Nephron progenitor cell (in vitro differentiated cells): ENCODE data around the gene DLG5.
"Not testable (repeated sequence)": the region's sequence is repeated elsewhere in the genome, so short reads cannot be mapped to it uniquely, and the experiment has no call there.

Experiments
- DNase-seq: peaks from one replicate; pipeline ENCODE4 v3.0.0; 2021
- H3K27ac Mint-ChIP-seq: 2 replicates; pipeline ENCODE4 v1.8.0; 2021; ENCODE audit warnings: mild to moderate bottlenecking, moderate library complexity, mixed read lengths
- H3K27me3 Mint-ChIP-seq: 2 replicates; pipeline ENCODE4 v1.8.0; 2021; ENCODE audit warnings: mild to moderate bottlenecking, low read depth, mixed read lengths; ENCODE audit not compliant: poor library complexity
- H3K36me3 Mint-ChIP-seq: 2 replicates; pipeline ENCODE4 v1.8.0; 2021; ENCODE audit warnings: low read depth, mixed read lengths
- H3K4me1 Mint-ChIP-seq: 2 replicates; pipeline ENCODE4 v1.8.0; 2021; ENCODE audit warnings: mixed read lengths
- H3K4me3 Mint-ChIP-seq: 2 replicates; pipeline ENCODE4 v1.8.0; 2021; ENCODE audit warnings: mild to moderate bottlenecking, moderate library complexity, mixed read lengths
- H3K9me3 Mint-ChIP-seq: 2 replicates; pipeline ENCODE4 v1.8.0; 2021; ENCODE audit warnings: mild to moderate bottlenecking, moderate library complexity, mixed read lengths
- CTCF ChIP-seq: fragments of 200-600 bp; sonication (generic); IDR thresholded peaks from 2 replicates; pipeline ENCODE4 v1.5.0; 2021; ENCODE audit warnings: antibody characterized with exemption

The DLG5 gene

GRCh38 chr10:77768039-77768438 is 158.5 kb downstream of the DLG5 start:
- no peak for DNase-seq
- Mint-ChIP-seq H3K9me3 (no peaks in the 10 kb centered on the region), H3K27me3 (peaks cover 3% of the 10 kb centered on the region), H3K36me3 (no peaks in the 10 kb centered on the region), H3K4me1 (peaks cover 50% of the 10 kb centered on the region), H3K27ac (no peak overlapping the region), H3K4me3 (no peak overlapping the region)
- no peak for TF ChIP-seq CTCF

GRCh38 chr10:77763453-77764430 is 162.8 kb downstream of the DLG5 start:
- H3K9me3 Mint-ChIP-seq, result no peaks in the 10 kb centered on the region
- TF ChIP-seq CTCF, result no peak
- H3K27ac Mint-ChIP-seq, result peak overlapping the region; percentile 25
- no peak overlapping the region for H3K4me3 Mint-ChIP-seq
- peaks cover 14% of the 10 kb centered on the region for H3K4me1 Mint-ChIP-seq
- H3K36me3 Mint-ChIP-seq, result no peaks in the 10 kb centered on the region
- peaks cover 3% of the 10 kb centered on the region for H3K27me3 Mint-ChIP-seq
- no peak for DNase-seq

- H3K4me3 Mint-ChIP-seq, H3K9me3 Mint-ChIP-seq: not testable (repeated sequence)
Measured at GRCh38 chr10:77758406-77758805, 168.1 kb downstream of the DLG5 start.

GRCh38 chr10:77756319-77757232 is 170.0 kb downstream of the DLG5 start:
- H3K4me1 Mint-ChIP-seq, result peaks cover 16% of the 10 kb centered on the region
- peaks cover 4% of the 10 kb centered on the region for H3K36me3 Mint-ChIP-seq
- H3K27me3 Mint-ChIP-seq, result peaks cover 5% of the 10 kb centered on the region
- no peak overlapping the region for H3K27ac Mint-ChIP-seq
- peaks cover 4% of the 10 kb centered on the region for H3K9me3 Mint-ChIP-seq
- H3K4me3 Mint-ChIP-seq, result peak overlapping the region; percentile 2
- peak; percentile 72 for DNase-seq
- TF ChIP-seq CTCF, result peak; percentile 66

More at GRCh38 chr10:77758406-77758805, 168.1 kb downstream of the DLG5 start:
- H3K27me3 Mint-ChIP-seq, H3K27ac Mint-ChIP-seq, DNase-seq, H3K36me3 Mint-ChIP-seq: not testable (repeated sequence)
- H3K4me1 Mint-ChIP-seq, result peaks cover 16% of the 10 kb centered on the region

GRCh38 chr10:77746047-77746707 is 180.4 kb downstream of the DLG5 start:
- Mint-ChIP-seq H3K27me3 (no peaks in the 10 kb centered on the region), H3K27ac (no peak overlapping the region), H3K36me3 (peaks cover 22% of the 10 kb centered on the region), H3K4me3 (no peak overlapping the region), H3K9me3 (peaks cover 29% of the 10 kb centered on the region), H3K4me1 (no peaks in the 10 kb centered on the region)
- no peak for TF ChIP-seq CTCF
- no peak for DNase-seq
